ENCODE results near the gene CCDC126. TPM values are rescaled to one million over a fixed set of nuclear protein-coding genes. Genes with fewer than 3 reads are reported as not detected.
A peak's percentile ranks its signal among the peaks of the same experiment; 100 is the strongest.

Gene CCDC126
- total RNA-seq, 6 experiments from 2014 or later, result 5.9 to 9.8 (median 6.2) TPM

DNA sequence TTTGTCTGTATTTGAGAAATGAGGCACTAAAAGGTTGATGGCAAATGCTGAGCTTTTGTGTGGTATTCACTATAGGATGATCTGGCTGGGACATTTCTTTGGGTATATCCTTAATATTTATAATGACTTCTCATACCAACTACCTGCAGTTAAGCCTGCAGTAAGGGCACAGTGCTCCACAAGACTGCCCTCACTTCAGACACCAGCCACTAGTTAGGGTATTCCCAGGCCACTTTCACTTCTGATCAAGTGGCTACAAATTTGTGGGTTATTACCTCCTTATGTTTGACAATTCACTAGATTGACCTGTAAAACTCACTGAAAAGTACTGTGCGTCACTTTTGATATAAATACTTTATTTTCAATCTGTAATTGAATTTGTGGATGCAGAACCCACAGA lies 20.3 kb downstream of the CCDC126 start:
- DNase-seq (no peak), ATAC-seq (no peak)
- 91% methylated on average over 1 of the region's 1 CpG for WGBS (ENCODE audit: insufficient coverage, low coverage, low lambda C conversion rate, missing lambda C conversion rate)
- Histone ChIP-seq H3K4me1 (peaks cover 0 to 8% (median under 1%) of the 10 kb centered on the region in 4 donors), H3K4me3 (no peak overlapping the region), H3K36me3 (no peaks in the 10 kb centered on the region), H3K9me3 (peaks cover 0 to 8% (median 0%) of the 10 kb centered on the region in 4 donors), H3K27ac (no peak overlapping the region), H3K27me3 (no peaks in the 10 kb centered on the region)
- intact Hi-C loops (cut with DNase I), result no loop called here
- TF ChIP-seq POLR2A (IDR thresholded peaks at IDR 0.05), result no peak
- TF ChIP-seq, protein P1, sequence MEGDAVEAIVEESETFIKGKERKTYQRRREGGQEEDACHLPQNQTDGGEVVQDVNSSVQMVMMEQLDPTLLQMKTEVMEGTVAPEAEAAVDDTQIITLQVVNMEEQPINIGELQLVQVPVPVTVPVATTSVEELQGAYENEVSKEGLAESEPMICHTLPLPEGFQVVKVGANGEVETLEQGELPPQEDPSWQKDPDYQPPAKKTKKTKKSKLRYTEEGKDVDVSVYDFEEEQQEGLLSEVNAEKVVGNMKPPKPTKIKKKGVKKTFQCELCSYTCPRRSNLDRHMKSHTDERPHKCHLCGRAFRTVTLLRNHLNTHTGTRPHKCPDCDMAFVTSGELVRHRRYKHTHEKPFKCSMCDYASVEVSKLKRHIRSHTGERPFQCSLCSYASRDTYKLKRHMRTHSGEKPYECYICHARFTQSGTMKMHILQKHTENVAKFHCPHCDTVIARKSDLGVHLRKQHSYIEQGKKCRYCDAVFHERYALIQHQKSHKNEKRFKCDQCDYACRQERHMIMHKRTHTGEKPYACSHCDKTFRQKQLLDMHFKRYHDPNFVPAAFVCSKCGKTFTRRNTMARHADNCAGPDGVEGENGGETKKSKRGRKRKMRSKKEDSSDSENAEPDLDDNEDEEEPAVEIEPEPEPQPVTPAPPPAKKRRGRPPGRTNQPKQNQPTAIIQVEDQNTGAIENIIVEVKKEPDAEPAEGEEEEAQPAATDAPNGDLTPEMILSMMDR (IDR thresholded peaks at IDR 0.05), result no peak

DNA sequence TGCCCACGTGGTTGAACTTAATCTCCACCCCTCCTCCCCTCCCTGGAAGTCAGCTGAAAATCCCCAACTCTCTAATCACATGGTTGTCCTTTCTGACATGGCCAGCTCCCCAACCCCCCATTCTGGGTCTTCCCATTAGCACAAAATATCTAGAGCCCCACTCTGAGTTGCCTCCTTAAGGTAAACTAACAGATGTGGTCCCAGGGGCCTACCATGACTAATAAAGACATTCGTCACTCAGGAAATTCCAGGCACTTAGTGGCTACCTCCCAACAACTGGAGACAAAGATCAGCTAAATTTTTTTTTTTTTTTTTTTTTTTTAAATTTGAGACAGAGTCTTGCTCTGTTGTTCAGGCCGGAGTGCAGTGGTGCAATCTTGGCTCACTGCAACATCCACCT lies 21.1 kb downstream of the CCDC126 start:
- Histone ChIP-seq H3K27me3 (no peaks in the 10 kb centered on the region), H3K4me1 (peaks cover 0 to 13% (median 2%) of the 10 kb centered on the region in 4 donors), H3K4me3 (no peak overlapping the region), H3K9me3 (peaks cover 0 to 8% (median 0%) of the 10 kb centered on the region in 4 donors), H3K27ac (no peak overlapping the region), H3K36me3 (no peaks in the 10 kb centered on the region)
- 100% methylated on average over 3 of the region's 3 CpGs for WGBS (ENCODE audit: insufficient coverage, low coverage, low lambda C conversion rate, missing lambda C conversion rate)
- ATAC-seq (no peak), DNase-seq (no peak)
- intact Hi-C loops (cut with DNase I), result no loop called here
- no peak for TF ChIP-seq POLR2A (IDR thresholded peaks at IDR 0.05)
- TF ChIP-seq, protein P1 (IDR thresholded peaks at IDR 0.05), result no peak

DNA sequence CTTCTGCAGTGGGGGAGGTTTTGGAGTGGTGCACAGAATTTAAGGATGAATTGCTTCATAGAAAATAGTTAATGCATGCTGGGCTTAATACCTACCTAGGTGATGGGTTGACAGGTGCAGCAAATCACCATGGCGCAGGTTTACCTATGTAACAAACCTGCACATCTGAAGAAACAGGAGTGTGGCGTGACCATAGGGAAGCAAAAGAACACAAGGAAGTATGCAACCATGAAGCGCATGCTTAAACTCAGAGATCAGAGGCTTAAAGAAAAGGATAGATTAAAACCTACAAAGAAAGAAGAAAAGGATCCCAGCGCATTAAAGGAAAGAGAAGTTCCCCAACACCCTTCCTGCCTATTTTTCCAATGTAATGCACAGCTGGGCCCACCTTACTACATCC lies 22.0 kb downstream of the CCDC126 start:
- peaks cover 0 to 8% (median 0%) of the 10 kb centered on the region in 4 donors for H3K9me3 ChIP-seq
- no peak overlapping the region for H3K27ac ChIP-seq
- H3K27me3 ChIP-seq, result no peaks in the 10 kb centered on the region
- peaks cover 0 to 13% (median 2%) of the 10 kb centered on the region in 4 donors for H3K4me1 ChIP-seq
- TF ChIP-seq, protein P1 (IDR thresholded peaks at IDR 0.05), result no peak
- TF ChIP-seq POLR2A (IDR thresholded peaks at IDR 0.05), result no peak
- no peaks in the 10 kb centered on the region for H3K36me3 ChIP-seq
- no peak overlapping the region for H3K4me3 ChIP-seq
- WGBS (ENCODE audit: insufficient coverage, low coverage, low lambda C conversion rate, missing lambda C conversion rate), result 100% methylated on average over 3 of the region's 4 CpGs
- intact Hi-C loops (cut with DNase I), result no loop called here
- ATAC-seq (no peak), DNase-seq (no peak)

DNA sequence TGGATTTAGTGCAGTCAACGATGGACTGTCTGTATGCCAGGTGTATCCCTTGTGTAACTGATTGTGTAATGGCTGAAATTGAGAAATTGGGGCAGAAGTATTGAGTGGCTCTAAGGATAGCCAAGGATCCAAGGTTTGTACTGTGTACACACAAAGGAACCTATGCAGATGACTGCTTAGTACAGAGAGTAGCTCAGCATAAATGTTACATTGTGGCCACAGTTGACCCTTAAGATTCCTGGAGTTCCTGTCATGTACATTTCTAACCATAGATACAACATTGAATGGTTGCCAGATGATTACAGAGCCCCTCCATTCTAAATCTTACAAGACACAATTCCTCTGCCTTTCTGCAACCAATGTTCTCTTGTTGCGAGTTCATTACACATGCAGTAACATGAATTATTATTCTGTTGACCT lies 25.3 kb downstream of the CCDC126 start:
- peaks cover 0 to 13% (median 2%) of the 10 kb centered on the region in 4 donors for H3K4me1 ChIP-seq
- TF ChIP-seq, protein P1 (IDR thresholded peaks at IDR 0.05), result no peak
- TF ChIP-seq POLR2A (IDR thresholded peaks at IDR 0.05), result no peak
- no peaks in the 10 kb centered on the region for H3K9me3 ChIP-seq
- no peaks in the 10 kb centered on the region for H3K36me3 ChIP-seq
- WGBS (ENCODE audit: insufficient coverage, low coverage, low lambda C conversion rate, missing lambda C conversion rate), result 38% methylated on average over 2 of the region's 2 CpGs
- H3K4me3 ChIP-seq, result peak overlapping the region in 1 of 3 donors; percentile 22
- intact Hi-C loops (cut with DNase I), result no loop called here
- ATAC-seq, result peak; percentile 94 to 99 (median 98)
- H3K27ac ChIP-seq, result peak overlapping the region in 1 of 3 donors; percentile 76
- DNase-seq, result peak in 1 of 3 donors; percentile 51
- no peaks in the 10 kb centered on the region for H3K27me3 ChIP-seq

DNA sequence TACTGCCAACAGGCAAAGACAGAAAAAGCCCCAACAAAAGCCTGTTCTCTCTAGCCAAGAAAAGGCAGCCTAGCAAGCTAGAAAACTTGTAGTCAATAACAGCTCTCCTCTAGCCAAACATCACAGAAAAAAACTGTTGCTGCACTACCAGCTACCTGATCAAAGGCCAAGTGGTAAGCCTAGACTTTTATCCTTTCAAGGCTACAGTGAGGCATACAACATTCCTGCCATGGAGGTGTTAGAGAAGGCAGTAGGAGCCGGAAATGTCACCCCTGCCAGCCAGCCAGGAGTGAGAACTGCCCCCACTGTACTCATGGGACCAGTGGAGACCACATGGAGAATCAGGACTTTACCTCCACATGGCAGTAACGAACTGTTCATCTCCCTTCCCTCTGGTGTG lies 31.2 kb downstream of the CCDC126 start:
- intact Hi-C loops (cut with DNase I), result no loop called here
- no peak overlapping the region for H3K27ac ChIP-seq
- ATAC-seq (peak; percentile 58 to 85 (median 61)), DNase-seq (no peak)
- H3K27me3 ChIP-seq, result no peaks in the 10 kb centered on the region
- H3K36me3 ChIP-seq, result no peaks in the 10 kb centered on the region
- H3K9me3 ChIP-seq, result no peaks in the 10 kb centered on the region
- no peaks in the 10 kb centered on the region for H3K4me1 ChIP-seq
- WGBS (ENCODE audit: insufficient coverage, low coverage, low lambda C conversion rate, missing lambda C conversion rate), result no CpG with 5 or more reads among the region's 2 CpGs
- no peak overlapping the region for H3K4me3 ChIP-seq
- TF ChIP-seq, protein P1 (IDR thresholded peaks at IDR 0.05), result no peak
- no peak for TF ChIP-seq POLR2A (IDR thresholded peaks at IDR 0.05)
